Stimulated activated CD4-positive, alpha-beta T cell treated with anti-CD3 and anti-CD28 coated beads, Interleukin-2, amount 100 ng/mL, for 48 hours (primary cell): Measurements from ENCODE around the gene RBPJL.
A peak's percentile ranks its signal among the peaks of the same experiment; 100 is the strongest.

Experiments used
- DNase-seq, 2 donors: peaks; one replicate each; pipeline ENCODE4 v3.0.0-alpha.2; 2020

Gene RBPJL

GRCh38 chr20:45293041-45294002, 13.3 kb upstream of the RBPJL start:
- DNase-seq: peak; percentile 89 to 91

GRCh38 chr20:45294003-45294368, 12.7 kb upstream of the RBPJL start:
- DNase-seq: no peak

GRCh38 chr20:45294659-45295058, 12.0 kb upstream of the RBPJL start:
- DNase-seq: no peak

GRCh38 chr20:45297786-45298497, 8.7 kb upstream of the RBPJL start:
- DNase-seq: no peak

GRCh38 chr20:45299786-45300185, 6.9 kb upstream of the RBPJL start:
- no peak for DNase-seq

GRCh38 chr20:45300961-45301360, 5.7 kb upstream of the RBPJL start:
- peak; percentile 30 to 47 for DNase-seq

GRCh38 chr20:45301824-45302271, 4.8 kb upstream of the RBPJL start:
- no peak for DNase-seq

- DNase-seq: no peak
Measured at GRCh38 chr20:45303586-45304463, 2.8 kb upstream of the RBPJL start.

- DNase-seq: no peak
Measured at GRCh38 chr20:45304464-45304999, 2.1 kb upstream of the RBPJL start.

GRCh38 chr20:45305262-45305661, 1.4 kb upstream of the RBPJL start:
- DNase-seq: no peak

GRCh38 chr20:45307076-45307640, 518 bp downstream of the RBPJL start:
- no peak for DNase-seq

- DNase-seq: no peak
Measured at GRCh38 chr20:45308117-45308778, 1.6 kb downstream of the RBPJL start, which contains the start of gene MATN4. Gene MATN4, minus strand, starts transcription at chr20:45308299. Its CDS starts 2,717 bp downstream, at chr20:45305582.

GRCh38 chr20:45309075-45309474, 2.4 kb downstream of the RBPJL start:
- DNase-seq: no peak

GRCh38 chr20:45311589-45312211, 5.1 kb downstream of the RBPJL start:
- peak; percentile 69 to 70 for DNase-seq

GRCh38 chr20:45312241-45312640, 5.6 kb downstream of the RBPJL start:
- no peak for DNase-seq

- DNase-seq: no peak
Measured at GRCh38 chr20:45313065-45313695, 6.5 kb downstream of the RBPJL start.

- no peak for DNase-seq
Measured at GRCh38 chr20:45313943-45314342, 7.3 kb downstream of the RBPJL start.

- DNase-seq: no peak
Measured at GRCh38 chr20:45315672-45316071, 9.0 kb downstream of the RBPJL start.

- no peak for DNase-seq
Measured at GRCh38 chr20:45316150-45317080, 9.8 kb downstream of the RBPJL start.
